ENCODE measurements around the gene RTRAF. TPM values are rescaled to one million over a fixed set of nuclear protein-coding genes. Genes with fewer than 3 reads are reported as not detected.

Gene RTRAF
- polyA plus RNA-seq, 1 of the 3 experiments (the other 2 are of a cell fraction) = 43.6 TPM

DNA sequence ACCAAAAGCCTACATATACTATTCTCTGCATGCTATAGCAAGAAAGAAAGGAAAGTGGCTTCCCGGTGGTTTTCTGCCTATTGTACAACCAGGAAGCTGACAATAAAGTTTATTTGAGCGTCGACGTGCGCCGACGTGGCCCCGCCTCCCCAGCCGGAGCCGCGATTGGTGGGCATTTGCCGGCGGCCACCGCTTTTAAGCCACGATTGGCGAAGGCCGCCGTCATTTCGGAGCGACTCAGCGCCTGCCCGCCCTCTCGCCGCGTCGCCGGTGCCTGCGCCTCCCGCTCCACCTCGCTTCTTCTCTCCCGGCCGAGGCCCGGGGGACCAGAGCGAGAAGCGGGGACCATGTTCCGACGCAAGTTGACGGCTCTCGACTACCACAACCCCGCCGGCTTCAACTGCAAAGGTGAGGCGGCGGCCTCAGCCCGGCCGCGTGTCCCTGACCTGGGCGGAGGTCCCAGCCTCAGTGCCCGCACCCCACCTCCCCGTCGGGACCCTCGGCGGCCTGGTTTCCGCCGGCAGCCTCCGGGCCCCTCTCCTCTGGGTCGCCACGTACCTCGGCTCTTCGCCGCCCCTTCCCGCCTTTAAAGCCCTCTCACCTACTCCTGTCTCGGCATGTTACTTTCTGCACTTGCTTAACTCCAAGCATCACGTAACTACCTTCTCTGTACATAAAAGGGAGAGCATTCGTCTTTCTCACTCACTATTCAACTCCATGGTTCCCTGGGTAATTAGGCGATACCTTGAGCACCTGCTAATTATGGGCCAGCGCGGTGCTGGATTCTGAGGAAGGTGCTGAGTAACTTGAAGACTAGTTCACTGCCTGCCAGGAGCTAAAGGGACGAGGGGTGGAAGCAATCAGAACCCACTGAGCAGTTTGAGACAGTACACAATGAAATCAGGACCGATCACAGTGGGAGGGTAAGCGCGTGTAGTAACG, at the start of gene RTRAF (continued):
- TF ChIP-seq MAX (IDR thresholded peaks at IDR 0.05; ENCODE audit: low read depth) (peak; percentile 66; the same call in 1 of the 2 replicates), RFX5 (IDR thresholded peaks at IDR 0.05; ENCODE audit: low read length) (0 out of 2 replicates have a peak, but pooled peaks have one; percentile 47), RAD21 (IDR thresholded peaks at IDR 0.05; ENCODE audit: low read length) (no peak), SMC3 (IDR thresholded peaks at IDR 0.05; ENCODE audit: low read depth, low read length) (no peak), NRF1 (IDR thresholded peaks at IDR 0.05; ENCODE audit: low read depth, low read length) (peak; percentile 40), FOXJ3 (CRISPR knock-in tag; IDR thresholded peaks at IDR 0.05) (no peak; the same call in 1 of the 2 replicates), GATA2 (CRISPR knock-in tag; IDR thresholded peaks at IDR 0.05) (no peak), GABPA (IDR thresholded peaks at IDR 0.05; ENCODE audit: low read depth) (peak; percentile 49; the same call in 1 of the 2 replicates), POLR2AphosphoS5 (IDR thresholded peaks at IDR 0.05; ENCODE audit: low read depth, low read length) (peak; percentile 87), CHD2 (IDR thresholded peaks at IDR 0.05; ENCODE audit: low read length, partially characterized antibody) (peak; percentile 87), YY1 (IDR thresholded peaks at IDR 0.05; ENCODE audit: low read depth) (peak; percentile 60; the same call in 1 of the 2 replicates)
- TF ChIP-seq, protein P1, sequence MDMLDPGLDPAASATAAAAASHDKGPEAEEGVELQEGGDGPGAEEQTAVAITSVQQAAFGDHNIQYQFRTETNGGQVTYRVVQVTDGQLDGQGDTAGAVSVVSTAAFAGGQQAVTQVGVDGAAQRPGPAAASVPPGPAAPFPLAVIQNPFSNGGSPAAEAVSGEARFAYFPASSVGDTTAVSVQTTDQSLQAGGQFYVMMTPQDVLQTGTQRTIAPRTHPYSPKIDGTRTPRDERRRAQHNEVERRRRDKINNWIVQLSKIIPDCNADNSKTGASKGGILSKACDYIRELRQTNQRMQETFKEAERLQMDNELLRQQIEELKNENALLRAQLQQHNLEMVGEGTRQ (IDR thresholded peaks at IDR 0.05; ENCODE audit: borderline replicate concordance, low read depth, low read length) = no peak

DNA sequence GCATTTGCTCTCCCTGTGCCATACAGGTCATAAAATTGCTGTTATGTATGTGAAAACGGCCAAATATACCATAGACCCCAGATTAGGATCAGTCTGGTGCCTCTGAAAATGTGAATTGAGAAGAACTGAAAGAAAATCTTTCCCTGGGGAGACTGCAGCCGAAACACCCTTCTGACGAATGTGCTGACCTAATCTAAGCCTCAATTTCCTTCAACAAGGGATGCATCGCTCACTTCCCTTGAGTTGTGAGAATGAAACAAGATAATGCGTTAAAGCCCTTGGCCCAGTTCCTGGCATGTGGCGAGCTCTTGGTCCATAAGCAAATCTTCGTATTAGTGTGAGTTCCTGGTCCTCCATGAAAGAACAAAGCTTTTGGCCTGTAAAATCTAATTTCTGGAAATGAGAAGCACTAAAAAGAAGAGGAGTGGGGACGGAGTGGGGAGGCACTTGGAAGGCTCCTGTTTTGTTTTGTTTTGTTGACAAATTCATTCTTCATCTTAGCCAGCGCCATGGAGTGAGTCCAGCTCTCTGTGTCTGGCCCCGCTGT, 49.5 kb upstream of the RTRAF start:
- TF ChIP-seq JUND (IDR thresholded peaks at IDR 0.05) (no peak), TCF12 (IDR thresholded peaks at IDR 0.05) (no peak), FOSL2 (IDR thresholded peaks at IDR 0.05; ENCODE audit: borderline replicate concordance, low read depth) (no peak), PBX3 (IDR thresholded peaks at IDR 0.05) (no peak), FOXJ3 (CRISPR knock-in tag; IDR thresholded peaks at IDR 0.05) (no peak), SIN3A (IDR thresholded peaks at IDR 0.05; ENCODE audit: borderline replicate concordance, low read depth, low read length) (no peak), EZH2phosphoT487 (IDR thresholded peaks at IDR 0.05; ENCODE audit: borderline replicate concordance, low read depth) (no peak), RAD21 (IDR thresholded peaks at IDR 0.05; ENCODE audit: low read length) (no peak)
- TF ChIP-seq, protein P1 (IDR thresholded peaks at IDR 0.05; ENCODE audit: borderline replicate concordance, low read depth, low read length) = no peak
- TF ChIP-seq, protein P2, sequence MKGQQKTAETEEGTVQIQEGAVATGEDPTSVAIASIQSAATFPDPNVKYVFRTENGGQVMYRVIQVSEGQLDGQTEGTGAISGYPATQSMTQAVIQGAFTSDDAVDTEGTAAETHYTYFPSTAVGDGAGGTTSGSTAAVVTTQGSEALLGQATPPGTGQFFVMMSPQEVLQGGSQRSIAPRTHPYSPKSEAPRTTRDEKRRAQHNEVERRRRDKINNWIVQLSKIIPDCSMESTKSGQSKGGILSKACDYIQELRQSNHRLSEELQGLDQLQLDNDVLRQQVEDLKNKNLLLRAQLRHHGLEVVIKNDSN (IDR thresholded peaks at IDR 0.05; ENCODE audit: borderline replicate concordance, low read depth) = no peak
- 93% methylated on average over 10 of the region's 10 CpGs for WGBS (ENCODE audit: low lambda C conversion rate)
- DNase-seq = no peak
- H3K36me3 ChIP-seq (replicated peaks in 1 of 2; ENCODE audit: control insufficient read depth in 1 of 2, insufficient read depth in 2 of 2, low read length in 1 of 2) = no peaks in the 10 kb centered on the region
- peaks cover 0 to 3% of the 10 kb centered on the region in 2 experiments; a peak in 2 of 4 replicates for H3K4me1 ChIP-seq (ENCODE audit: control insufficient read depth in 1 of 2, insufficient read depth in 2 of 2, low read depth in 1 of 2, low read length in 1 of 2)
- H3K4me2 ChIP-seq = no peak overlapping the region
- H4K20me1 ChIP-seq (ENCODE audit: insufficient read depth) = no peaks in the 10 kb centered on the region
- no peak overlapping the region; a peak in 1 of 4 replicates for H3K27ac ChIP-seq (ENCODE audit: low read depth in 2 of 2, low read length in 1 of 2)
- no peaks in the 10 kb centered on the region for H3F3A ChIP-seq (replicated peaks; ENCODE audit: insufficient read depth)
- H3K9ac ChIP-seq = no peak overlapping the region
- no peak overlapping the region for H3K4me3 ChIP-seq (ENCODE audit: low read depth in 2 of 2, low read length in 1 of 2)
- H2AFZ ChIP-seq (ENCODE audit: low read depth) = no peak overlapping the region
- no peaks in the 10 kb centered on the region for H3K79me2 ChIP-seq (ENCODE audit: insufficient read depth)
- no peaks in the 10 kb centered on the region for H3K9me2 ChIP-seq
- CTCF ChIA-PET = no interaction called here
- no peaks in the 10 kb centered on the region for H3K9me3 ChIP-seq
- no peaks in the 10 kb centered on the region for H3K27me3 ChIP-seq (ENCODE audit: insufficient read depth)
- POLR2A ChIA-PET = no interaction called here

All from SK-N-SH (cell line).